Epithelial cell of proximal tubule (primary cell): ENCODE data around the gene RNGTT. TPM values are rescaled to one million over a fixed set of nuclear protein-coding genes. Genes with fewer than 3 reads are reported as not detected.

Experiments
- DNase-seq: peaks from one replicate; pipeline ENCODE4 v3.0.0-alpha.2; 2011; ENCODE audit warnings: low read depth
- H3K4me3 ChIP-seq: 2 replicates; pipeline ENCODE4 v1.5.1; 2011; ENCODE audit warnings: low read depth, mild to moderate bottlenecking, low read length
- total RNA-seq: library from RNA; depleted of rRNA; stranded (reverse); fragments of >200 nt; gene quantifications from 2 replicates; pipeline ENCODE4 v1.2.3, GENCODE V29; 2015
- TF ChIP-seq, protein P1 (sequence below): conservative IDR thresholded peaks from 2 replicates; pipeline ENCODE4 v1.5.1; 2012; ENCODE audit warnings: low read depth, mild to moderate bottlenecking, low read length

The RNGTT gene
- total RNA-seq, 1 donor from 2014 or later: 17.6 TPM

DNA sequence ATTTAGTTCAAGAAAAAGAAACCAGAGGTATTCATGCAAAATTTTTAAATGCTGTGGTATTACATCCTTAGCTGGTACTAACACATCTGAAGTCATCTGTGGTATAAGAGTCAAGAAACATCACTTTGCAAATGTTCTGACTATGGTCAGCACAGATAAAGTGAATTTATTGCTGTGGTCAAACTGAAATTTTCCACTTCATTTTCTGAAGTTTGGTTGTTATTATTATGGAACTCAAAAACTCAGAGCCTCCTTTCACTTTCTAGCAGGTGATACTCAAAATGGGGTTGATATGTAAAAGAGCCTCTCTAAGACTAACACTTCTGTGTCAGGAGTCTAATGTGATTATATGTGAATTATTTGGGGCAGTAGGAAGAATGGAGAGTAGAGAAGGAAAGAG is 257.8 kb downstream of the RNGTT start:
- H3K4me3 ChIP-seq: no peak overlapping the region
- TF ChIP-seq, protein P1, sequence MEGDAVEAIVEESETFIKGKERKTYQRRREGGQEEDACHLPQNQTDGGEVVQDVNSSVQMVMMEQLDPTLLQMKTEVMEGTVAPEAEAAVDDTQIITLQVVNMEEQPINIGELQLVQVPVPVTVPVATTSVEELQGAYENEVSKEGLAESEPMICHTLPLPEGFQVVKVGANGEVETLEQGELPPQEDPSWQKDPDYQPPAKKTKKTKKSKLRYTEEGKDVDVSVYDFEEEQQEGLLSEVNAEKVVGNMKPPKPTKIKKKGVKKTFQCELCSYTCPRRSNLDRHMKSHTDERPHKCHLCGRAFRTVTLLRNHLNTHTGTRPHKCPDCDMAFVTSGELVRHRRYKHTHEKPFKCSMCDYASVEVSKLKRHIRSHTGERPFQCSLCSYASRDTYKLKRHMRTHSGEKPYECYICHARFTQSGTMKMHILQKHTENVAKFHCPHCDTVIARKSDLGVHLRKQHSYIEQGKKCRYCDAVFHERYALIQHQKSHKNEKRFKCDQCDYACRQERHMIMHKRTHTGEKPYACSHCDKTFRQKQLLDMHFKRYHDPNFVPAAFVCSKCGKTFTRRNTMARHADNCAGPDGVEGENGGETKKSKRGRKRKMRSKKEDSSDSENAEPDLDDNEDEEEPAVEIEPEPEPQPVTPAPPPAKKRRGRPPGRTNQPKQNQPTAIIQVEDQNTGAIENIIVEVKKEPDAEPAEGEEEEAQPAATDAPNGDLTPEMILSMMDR: no peak

DNA sequence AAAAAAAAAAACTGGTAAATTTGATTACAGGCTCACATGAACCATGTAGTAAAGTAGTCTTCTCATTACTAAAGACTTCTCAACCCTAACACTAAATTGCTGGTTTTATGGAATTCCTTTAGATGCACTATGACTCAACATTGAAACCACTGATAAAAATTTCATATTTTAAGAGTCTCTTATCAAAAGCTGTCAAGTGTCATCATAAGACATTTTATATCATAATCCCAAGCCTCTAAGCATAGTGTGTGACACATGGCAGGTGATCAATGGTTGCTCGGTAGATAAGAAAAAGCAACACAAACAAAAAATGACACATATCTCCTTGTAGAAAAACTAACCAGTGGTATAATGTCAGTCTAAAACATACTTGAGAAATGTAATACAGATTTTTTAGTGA is 258.4 kb downstream of the RNGTT start:
- TF ChIP-seq, protein P1: no peak
- no peak overlapping the region for H3K4me3 ChIP-seq

More for the DNA sequence above, 257.8 kb downstream of the RNGTT start:
- DNase-seq: no peak

GRCh38 chr6:88702956-88703556 is 260.4 kb downstream of the RNGTT start:
- TF ChIP-seq, protein P1: no peak
- no peak for DNase-seq
- H3K4me3 ChIP-seq: no peak overlapping the region

More for the DNA sequence above, 258.4 kb downstream of the RNGTT start:
- DNase-seq: no peak

GRCh38 chr6:88698661-88699060 is 264.8 kb downstream of the RNGTT start:
- TF ChIP-seq, protein P1: no peak
- H3K4me3 ChIP-seq: no peak overlapping the region
- no peak for DNase-seq

DNA sequence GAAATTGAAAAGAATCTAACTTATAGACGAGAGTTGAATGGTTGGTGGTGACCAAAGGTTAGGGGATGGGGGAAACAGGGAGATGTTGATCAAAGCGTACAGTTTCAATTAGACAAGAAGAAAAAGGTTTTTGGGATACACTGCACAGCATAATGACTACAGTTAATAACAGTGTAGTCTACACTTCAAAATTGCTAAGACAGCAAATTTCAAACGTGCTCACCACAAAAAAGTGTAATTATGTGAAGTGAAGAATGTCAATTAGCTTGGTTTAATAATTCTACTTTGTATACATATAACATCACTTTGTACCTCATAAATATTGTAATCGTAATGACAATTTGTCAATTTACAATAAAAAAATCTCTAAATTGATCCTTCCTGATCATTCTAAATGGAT is 267.5 kb downstream of the RNGTT start:
- TF ChIP-seq, protein P1: no peak
- H3K4me3 ChIP-seq: no peak overlapping the region
- no peak for DNase-seq

DNA sequence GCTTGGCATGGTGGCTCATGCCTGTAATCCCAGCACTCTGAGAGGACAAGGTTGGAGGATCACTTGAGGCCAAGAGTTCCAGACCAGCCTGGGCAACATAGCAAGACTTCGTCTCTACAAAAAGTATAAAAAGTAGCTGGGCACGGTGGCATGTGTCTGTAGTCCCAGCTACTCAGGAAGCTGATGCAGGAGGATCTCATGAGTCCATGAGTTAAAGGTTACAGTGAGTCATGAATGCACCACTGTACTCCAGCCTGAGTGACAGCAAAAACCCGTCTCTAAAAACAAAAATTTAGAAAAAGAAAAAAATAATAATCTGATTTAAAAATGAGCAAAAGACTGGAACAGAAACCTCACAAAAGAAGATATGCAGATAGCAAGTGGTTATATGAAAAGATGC is 279.7 kb downstream of the RNGTT start:
- no peak for DNase-seq
- TF ChIP-seq, protein P1: no peak
- H3K4me3 ChIP-seq: no peak overlapping the region

DNA sequence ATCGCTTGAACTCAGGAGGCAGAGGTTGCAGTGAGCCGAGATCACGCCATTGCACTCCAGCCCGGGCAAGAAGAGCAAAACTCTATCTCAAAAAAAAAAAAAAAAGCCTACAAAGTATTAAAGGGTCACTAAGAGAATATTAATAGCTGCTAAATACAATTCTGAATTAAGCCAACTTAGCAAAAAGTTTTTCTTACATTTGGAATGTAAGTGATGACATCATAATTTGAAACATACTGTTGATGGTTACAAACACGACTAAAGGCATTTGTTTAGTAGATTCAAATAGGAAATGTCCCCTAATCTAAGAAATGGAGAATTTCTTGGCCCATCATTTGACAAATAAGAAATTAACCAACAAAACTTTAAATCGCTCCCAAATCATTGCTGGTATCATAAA is 282.8 kb downstream of the RNGTT start:
- no peak overlapping the region for H3K4me3 ChIP-seq
- TF ChIP-seq, protein P1: no peak
- DNase-seq: no peak
